Measurements from ENCODE around the gene GALM. TPM values are rescaled to one million over a fixed set of nuclear protein-coding genes. Genes with fewer than 3 reads are reported as not detected.

GALM gene
- total RNA-seq, 1 experiment from 2014 or later: 10.0 TPM

- H3K27ac ChIP-seq (ENCODE audit: insufficient read length, low read depth, low read length): peak overlapping the region; percentile 17
- no peak overlapping the region for H3K4me3 Mint-ChIP-seq
Measured at GRCh38 chr2:38783586-38783985, 117.7 kb downstream of the GALM start.

More at GRCh38 chr2:38783586-38783985, 117.7 kb downstream of the GALM start:
- no peaks in the 10 kb centered on the region for H3K4me1 ChIP-seq (ENCODE audit: insufficient read depth, low read length)
- no peak overlapping the region for H3K23ac ChIP-seq (ENCODE audit: insufficient read length, low read depth, low read length)
- H3K27me3 Mint-ChIP-seq (ENCODE audit: low read depth): no peaks in the 10 kb centered on the region
- H3T11ph ChIP-seq (ENCODE audit: low read length): no peak overlapping the region
- no peaks in the 10 kb centered on the region for H3K9me3 Mint-ChIP-seq
- no peak overlapping the region for H4K8ac ChIP-seq (replicated peaks; ENCODE audit: insufficient read length, low read depth, low read length)
- H3K56ac ChIP-seq (ENCODE audit: insufficient read length, low read depth, low read length): no peak overlapping the region
- H3K27ac Mint-ChIP-seq: 0 out of 7 replicates have a peak overlapping the region, but pooled peaks of 2 of the 3 experiments have one; percentile 23 to 63
- H2BK12ac ChIP-seq (ENCODE audit: insufficient read length, low read depth, low read length): no peak overlapping the region
- H3K36me3 Mint-ChIP-seq (ENCODE audit: insufficient read depth in 1 of 3, low read depth in 3 of 3): peaks cover 8 to 21% (median 14%) of the 10 kb centered on the region in 3 experiments; a peak in 6 of 7 replicates
- no peak overlapping the region for H3K4ac ChIP-seq (ENCODE audit: low read depth, low read length)
- no peaks in the 10 kb centered on the region for H3K9me3 ChIP-seq (ENCODE audit: control insufficient read depth, low read depth, low read length)
- H2BK5ac ChIP-seq (ENCODE audit: insufficient read length, low read length): no peak overlapping the region
- no peak overlapping the region for H2AK5ac ChIP-seq (ENCODE audit: insufficient read length, low read length)
- no peaks in the 10 kb centered on the region for H3K27me3 ChIP-seq (ENCODE audit: insufficient read depth, low read length)
- H3K79me2 ChIP-seq (ENCODE audit: insufficient read depth, low read length): no peaks in the 10 kb centered on the region
- H3K79me1 ChIP-seq (ENCODE audit: insufficient read depth, low read depth, low read length, poor library complexity, severe bottlenecking): no peaks in the 10 kb centered on the region
- no peak overlapping the region for H3K4me2 ChIP-seq (ENCODE audit: insufficient read depth, insufficient read length, low read length)
- no peak overlapping the region for H3K9ac ChIP-seq (ENCODE audit: extremely low read depth, insufficient read length, low read length)
- H2BK20ac ChIP-seq (ENCODE audit: low read depth, low read length, poor library complexity, severe bottlenecking): no peak overlapping the region
- TF ChIP-seq CTCF (conservative IDR thresholded peaks at IDR 0.05): no peak
- no peak overlapping the region for H4K5ac ChIP-seq (ENCODE audit: insufficient read length, low read depth, low read length)
- no peak overlapping the region for H4K91ac ChIP-seq (ENCODE audit: insufficient read length, low read depth, low read length)
- H3K14ac ChIP-seq (ENCODE audit: insufficient read depth, low read length): no peak overlapping the region
- H2BK15ac ChIP-seq (ENCODE audit: low read depth, low read length): no peak overlapping the region
- H3K4me1 Mint-ChIP-seq: peaks cover 11 to 15% of the 10 kb centered on the region in 2 experiments
- H2BK120ac ChIP-seq (ENCODE audit: low read depth, low read length, poor library complexity, severe bottlenecking): no peak overlapping the region
- no peak overlapping the region for H3K18ac ChIP-seq (ENCODE audit: insufficient read length, low read depth, low read length)
- no peak for DNase-seq
- H3K23me2 ChIP-seq (ENCODE audit: insufficient read length, low read depth, low read length, poor library complexity, severe bottlenecking): no peaks in the 10 kb centered on the region
- H4K20me1 ChIP-seq (ENCODE audit: control insufficient read depth, insufficient read depth, insufficient read length): no peaks in the 10 kb centered on the region
- H2AFZ ChIP-seq (ENCODE audit: low read length): no peak overlapping the region

Other genes starting within 250 kb of the GALM start
- 50.7 and 52.3 TPM in 2 replicates for gene HNRNPLL, start 63.2 kb upstream of the GALM start, total RNA-seq (2021)
- 576 and 589 TPM in 2 replicates for gene SRSF7, start 85.2 kb downstream of the GALM start, total RNA-seq (2021)
- 21.9 and 22.1 TPM in 2 replicates for gene GEMIN6, start 112.1 kb downstream of the GALM start, total RNA-seq (2021)
- 27.5 and 32.0 TPM in 2 replicates for gene DHX57, start 209.8 kb downstream of the GALM start, total RNA-seq (2021)
- 6.7 and 8.0 TPM in 2 replicates for gene MORN2, start 209.9 kb downstream of the GALM start, total RNA-seq (2021)
- gene ARHGEF33, start 223.8 kb downstream of the GALM start, total RNA-seq (2021): 0.64 and 0.92 TPM in 2 replicates

Data from H9 (cell line).